ENCODE measurements around the gene SYF2. TPM values are rescaled to one million over a fixed set of nuclear protein-coding genes. Genes with fewer than 3 reads are reported as not detected.

The SYF2 gene
- polyA plus RNA-seq, 1 experiment: 15.0 TPM

DNA sequence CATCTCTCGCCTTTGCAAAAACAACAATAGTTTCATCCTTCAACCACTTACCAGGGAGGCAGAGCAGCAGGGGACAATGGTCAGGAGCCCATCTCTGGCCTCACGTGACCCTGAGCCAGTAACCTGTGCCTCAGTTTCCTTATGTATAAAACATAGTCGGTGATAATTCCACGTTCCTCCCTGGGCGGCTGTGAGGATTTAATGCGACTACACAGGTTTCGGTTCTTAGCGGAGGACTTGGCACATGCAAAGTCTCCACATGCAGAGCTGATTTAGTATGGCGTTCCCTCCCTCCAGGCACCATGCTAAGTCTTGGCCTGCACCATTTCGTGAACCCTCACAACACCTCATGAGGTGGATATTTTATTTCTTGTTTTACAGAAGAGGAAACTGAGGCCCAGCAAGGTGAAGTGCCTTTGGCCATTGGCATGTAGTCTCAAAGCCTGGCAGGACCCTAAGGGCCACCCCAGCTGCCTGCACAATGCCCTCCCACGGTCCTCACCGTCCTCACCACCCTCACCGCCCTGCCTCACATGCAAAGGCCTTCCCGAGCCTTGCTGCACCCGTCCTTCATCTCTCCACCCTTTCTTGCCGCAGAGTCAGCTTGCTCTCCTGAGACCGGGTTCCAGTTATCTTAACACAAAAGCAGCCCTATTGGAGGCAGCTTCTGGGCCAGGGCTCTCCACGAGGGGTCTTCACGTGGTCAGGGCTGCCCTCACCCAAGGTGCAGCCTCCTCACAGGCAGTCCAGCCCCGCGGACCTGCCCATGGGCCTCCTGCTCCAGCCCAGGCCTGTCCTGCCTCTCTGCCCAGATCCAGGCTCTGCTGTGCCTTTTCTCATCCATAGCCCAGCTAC is 48.9 kb downstream of the SYF2 start:
- TF ChIP-seq, protein P1, sequence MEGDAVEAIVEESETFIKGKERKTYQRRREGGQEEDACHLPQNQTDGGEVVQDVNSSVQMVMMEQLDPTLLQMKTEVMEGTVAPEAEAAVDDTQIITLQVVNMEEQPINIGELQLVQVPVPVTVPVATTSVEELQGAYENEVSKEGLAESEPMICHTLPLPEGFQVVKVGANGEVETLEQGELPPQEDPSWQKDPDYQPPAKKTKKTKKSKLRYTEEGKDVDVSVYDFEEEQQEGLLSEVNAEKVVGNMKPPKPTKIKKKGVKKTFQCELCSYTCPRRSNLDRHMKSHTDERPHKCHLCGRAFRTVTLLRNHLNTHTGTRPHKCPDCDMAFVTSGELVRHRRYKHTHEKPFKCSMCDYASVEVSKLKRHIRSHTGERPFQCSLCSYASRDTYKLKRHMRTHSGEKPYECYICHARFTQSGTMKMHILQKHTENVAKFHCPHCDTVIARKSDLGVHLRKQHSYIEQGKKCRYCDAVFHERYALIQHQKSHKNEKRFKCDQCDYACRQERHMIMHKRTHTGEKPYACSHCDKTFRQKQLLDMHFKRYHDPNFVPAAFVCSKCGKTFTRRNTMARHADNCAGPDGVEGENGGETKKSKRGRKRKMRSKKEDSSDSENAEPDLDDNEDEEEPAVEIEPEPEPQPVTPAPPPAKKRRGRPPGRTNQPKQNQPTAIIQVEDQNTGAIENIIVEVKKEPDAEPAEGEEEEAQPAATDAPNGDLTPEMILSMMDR (IDR thresholded peaks at IDR 0.05; ENCODE audit: insufficient read depth, low read depth, low read length): no peak
- DNase-seq (ENCODE audit: low read depth): no peak
- Histone ChIP-seq H3K27me3 (ENCODE audit: control insufficient read depth, insufficient read depth, low read length) (peaks cover 1% of the 10 kb centered on the region; the same call in 1 of the 2 replicates), H3K36me3 (ENCODE audit: control insufficient read depth, insufficient read depth, low read length) (no peaks in the 10 kb centered on the region), H3K4me3 (ENCODE audit: low read depth, low read length) (no peak overlapping the region)
- ChIA-PET CTCF (interaction anchor here (1.0 to 1.1 kb wide), 3 partner anchors 21 to 83 kb away, joined by 3 read pairs; no protein-coding TSS in a partner anchor), POLR2A (no interaction called here)

- Histone ChIP-seq H3K4me3 (ENCODE audit: low read depth, low read length) (no peak overlapping the region), H3K36me3 (ENCODE audit: control insufficient read depth, insufficient read depth, low read length) (no peaks in the 10 kb centered on the region), H3K27me3 (ENCODE audit: control insufficient read depth, insufficient read depth, low read length) (peaks cover 1% of the 10 kb centered on the region; the same call in 1 of the 2 replicates)
- ChIA-PET CTCF (interaction anchor here (1.0 to 1.1 kb wide), 2 partner anchors 22 to 82 kb away, joined by 3 read pairs; no protein-coding TSS in a partner anchor), POLR2A (no interaction called here)
- TF ChIP-seq, protein P1 (IDR thresholded peaks at IDR 0.05; ENCODE audit: insufficient read depth, low read depth, low read length): no peak
- DNase-seq (ENCODE audit: low read depth): no peak
Measured at GRCh38 chr1:25182629-25183028, 49.7 kb downstream of the SYF2 start.

DNA sequence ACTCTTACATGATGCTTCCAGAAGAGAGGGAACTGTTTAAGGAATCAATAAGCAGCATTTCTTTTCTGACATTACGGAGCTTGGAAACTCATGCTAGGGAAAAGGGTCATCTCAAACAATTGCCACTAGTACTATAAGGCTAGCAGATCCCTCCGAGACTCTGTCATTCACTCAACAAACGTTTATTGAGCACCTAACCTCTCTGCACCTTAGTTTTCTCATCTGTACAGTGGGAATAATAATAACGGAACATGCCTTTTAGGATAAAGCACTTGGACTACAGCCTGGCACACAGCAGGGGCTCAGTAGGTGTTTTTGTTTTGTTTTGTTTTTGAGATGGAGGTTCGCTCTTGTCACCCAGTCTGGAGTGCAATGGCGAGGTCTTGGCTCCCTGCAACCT is 51.3 kb downstream of the SYF2 start:
- POLR2A ChIA-PET: no interaction called here
- no peaks in the 10 kb centered on the region for H3K36me3 ChIP-seq (ENCODE audit: control insufficient read depth, insufficient read depth, low read length)
- CTCF ChIA-PET: no interaction called here
- no peak for DNase-seq (ENCODE audit: low read depth)
- H3K27me3 ChIP-seq (ENCODE audit: control insufficient read depth, insufficient read depth, low read length): no peaks in the 10 kb centered on the region; the same call in 1 of the 2 replicates
- TF ChIP-seq, protein P1 (IDR thresholded peaks at IDR 0.05; ENCODE audit: insufficient read depth, low read depth, low read length): no peak
- H3K4me3 ChIP-seq (ENCODE audit: low read depth, low read length): no peak overlapping the region

- ChIA-PET CTCF (interaction anchor here (1.1 kb wide), 1 partner anchor 9 kb away, joined by 3 read pairs; no protein-coding TSS in a partner anchor), POLR2A (no interaction called here)
- Histone ChIP-seq H3K36me3 (ENCODE audit: control insufficient read depth, insufficient read depth, low read length) (no peaks in the 10 kb centered on the region), H3K4me3 (ENCODE audit: low read depth, low read length) (no peak overlapping the region), H3K27me3 (ENCODE audit: control insufficient read depth, insufficient read depth, low read length) (no peaks in the 10 kb centered on the region)
- TF ChIP-seq, protein P1 (IDR thresholded peaks at IDR 0.05; ENCODE audit: insufficient read depth, low read depth, low read length): no peak
- DNase-seq (ENCODE audit: low read depth): no peak
Measured at GRCh38 chr1:25178917-25179561, 53.3 kb downstream of the SYF2 start.

Data from BJ (cell line).